NCI-H510A (cell line): ENCODE data around the gene STAT6.

ENCODE experiments used
- DNase-seq: peaks from one replicate; lab custom pipeline; 2025; lab: John Stamatoyannopoulos, UW

Gene STAT6

GRCh38 chr12:57146092-57146491 lies 34.9 kb upstream of the STAT6 start:
- DNase-seq: no peak

GRCh38 chr12:57145460-57146059 lies 34.4 kb upstream of the STAT6 start:
- DNase-seq: no peak

GRCh38 chr12:57143454-57143853 lies 32.3 kb upstream of the STAT6 start:
- no peak for DNase-seq

GRCh38 chr12:57142727-57143126 lies 31.6 kb upstream of the STAT6 start:
- no peak for DNase-seq

- no peak for DNase-seq
Measured at GRCh38 chr12:57142121-57142520, 31.0 kb upstream of the STAT6 start.

GRCh38 chr12:57141249-57141648 lies 30.1 kb upstream of the STAT6 start:
- DNase-seq: no peak

- DNase-seq: no peak
Measured at GRCh38 chr12:57139796-57140649, 28.9 kb upstream of the STAT6 start.

GRCh38 chr12:57138526-57139272 lies 27.5 kb upstream of the STAT6 start:
- DNase-seq: no peak

- DNase-seq: no peak
Measured at GRCh38 chr12:57135527-57136326, 24.6 kb upstream of the STAT6 start.

- DNase-seq: no peak
Measured at GRCh38 chr12:57134949-57135348, 23.8 kb upstream of the STAT6 start.

- no peak for DNase-seq
Measured at GRCh38 chr12:57133916-57134315, 22.8 kb upstream of the STAT6 start.

- no peak for DNase-seq
Measured at GRCh38 chr12:57133013-57133569, 21.9 kb upstream of the STAT6 start.

- DNase-seq: no peak
Measured at GRCh38 chr12:57131896-57132744, 21.0 kb upstream of the STAT6 start.

- DNase-seq: no peak
Measured at GRCh38 chr12:57130941-57131340, 19.8 kb upstream of the STAT6 start.

- DNase-seq: no peak
Measured at GRCh38 chr12:57129889-57130288, 18.7 kb upstream of the STAT6 start.

- no peak for DNase-seq
Measured at GRCh38 chr12:57129321-57129842, 18.2 kb upstream of the STAT6 start.

GRCh38 chr12:57128519-57129247 lies 17.5 kb upstream of the STAT6 start:
- no peak for DNase-seq

GRCh38 chr12:57127726-57128518 lies 16.8 kb upstream of the STAT6 start, which contains the start of gene LRP1:
Gene LRP1 (plus strand): TSS chr12:57128483. CDS start chr12:57128965, 482 bp downstream.
- peak; percentile 31 for DNase-seq
